ENCODE data around the gene MAP3K2. TPM values are rescaled to one million over a fixed set of nuclear protein-coding genes. Genes with fewer than 3 reads are reported as not detected.
A peak's percentile ranks its signal among the peaks of the same experiment; 100 is the strongest.

MAP3K2 gene
- total RNA-seq, 1 experiment from 2014 or later = 54.6 TPM

DNA sequence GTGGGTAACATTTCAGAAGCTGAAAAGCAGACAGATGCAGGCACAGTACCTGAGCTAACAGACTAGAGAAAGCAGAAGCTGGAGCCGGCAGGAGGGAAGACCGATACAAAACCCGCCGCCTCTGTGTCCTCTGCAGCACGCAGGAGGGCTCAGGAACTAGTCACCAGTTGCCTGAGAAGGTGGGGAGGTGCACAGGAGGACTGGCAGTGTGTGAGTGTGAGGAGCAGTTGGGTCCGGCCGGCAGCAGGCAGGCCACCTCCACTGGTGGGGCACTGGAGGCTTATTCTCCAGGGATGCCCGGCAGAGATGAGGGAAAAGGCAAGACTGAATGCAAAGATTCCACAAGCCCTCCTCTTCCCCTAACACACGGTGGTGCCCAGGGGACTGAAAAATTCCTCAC is 112.0 kb downstream of the MAP3K2 start:
- ATAC-seq = no peak
- TF ChIP-seq CTCF (conservative IDR thresholded peaks at IDR 0.05; ENCODE audit: low read depth, low read length) (no peak), EZH2 (IDR thresholded peaks at IDR 0.05; ENCODE audit: low read length, unreplicated experiment) (no peak), EZH2phosphoT487 (IDR thresholded peaks at IDR 0.05; ENCODE audit: borderline replicate concordance, low read length) (no peak)
- H3K27ac ChIP-seq (ENCODE audit: low read length) = no peak overlapping the region
- no peaks in the 10 kb centered on the region for H3K27me3 ChIP-seq (ENCODE audit: low read length)
- no peak overlapping the region for H2AFZ ChIP-seq (ENCODE audit: low read length)
- no peaks in the 10 kb centered on the region for H3K9me3 ChIP-seq (ENCODE audit: low read length)
- no peaks in the 10 kb centered on the region for H3K4me1 ChIP-seq (ENCODE audit: insufficient read depth, low read length)
- ChIA-PET POLR2A (ENCODE audit: unreplicated experiment) (no interaction called here), CTCF (no interaction called here)
- no peaks in the 10 kb centered on the region for H3F3A ChIP-seq (ENCODE audit: low read length, unreplicated experiment)
- H3K9ac ChIP-seq (ENCODE audit: low read length) = no peak overlapping the region
- DNase-seq = no peak
- H3K4me2 ChIP-seq (ENCODE audit: low read length) = no peak overlapping the region
- H3K9me2 ChIP-seq (replicated peaks; ENCODE audit: low read length) = no peaks in the 10 kb centered on the region
- peaks cover 52% of the 10 kb centered on the region for H3K36me3 ChIP-seq (ENCODE audit: low read depth, low read length)
- intact Hi-C loops (cut with micrococcal nuclease) = no loop called here
- H4K20me1 ChIP-seq (ENCODE audit: low read length) = no peaks in the 10 kb centered on the region
- no TSS peak for BruUV-seq (replicated peaks)
- H3K79me2 ChIP-seq (ENCODE audit: low read length) = no peaks in the 10 kb centered on the region
- H3K4me3 ChIP-seq (ENCODE audit: low read length) = no peak overlapping the region

DNA sequence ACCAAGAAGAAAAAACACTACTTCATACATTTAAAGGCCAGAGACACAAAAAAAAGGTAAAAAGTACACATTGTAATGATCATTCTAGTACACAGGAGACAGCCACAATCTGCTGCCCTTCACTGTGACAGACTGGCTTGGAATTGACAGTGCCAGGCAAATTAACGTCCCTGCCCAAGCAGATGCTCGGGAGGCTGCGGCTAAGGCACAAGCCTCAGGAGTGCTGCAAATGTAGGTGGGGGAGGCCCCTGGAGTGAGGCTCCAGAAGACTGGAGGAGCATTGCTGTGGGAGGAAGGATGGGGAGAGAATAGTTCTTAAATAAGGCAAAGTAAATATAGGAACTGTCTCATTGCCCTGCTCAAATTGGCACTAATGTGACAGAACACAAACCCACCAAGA is 112.4 kb downstream of the MAP3K2 start:
- no TSS peak for BruUV-seq (replicated peaks)
- Histone ChIP-seq H3F3A (ENCODE audit: low read length, unreplicated experiment) (no peaks in the 10 kb centered on the region), H3K4me1 (ENCODE audit: insufficient read depth, low read length) (no peaks in the 10 kb centered on the region), H4K20me1 (ENCODE audit: low read length) (no peaks in the 10 kb centered on the region), H2AFZ (ENCODE audit: low read length) (no peak overlapping the region), H3K4me3 (ENCODE audit: low read length) (no peak overlapping the region), H3K9me2 (replicated peaks; ENCODE audit: low read length) (no peaks in the 10 kb centered on the region), H3K9ac (ENCODE audit: low read length) (no peak overlapping the region), H3K36me3 (ENCODE audit: low read depth, low read length) (peaks cover 57% of the 10 kb centered on the region), H3K27me3 (ENCODE audit: low read length) (no peaks in the 10 kb centered on the region), H3K27ac (ENCODE audit: low read length) (no peak overlapping the region), H3K79me2 (ENCODE audit: low read length) (no peaks in the 10 kb centered on the region), H3K9me3 (ENCODE audit: low read length) (no peaks in the 10 kb centered on the region), H3K4me2 (ENCODE audit: low read length) (no peak overlapping the region)
- no peak for ATAC-seq
- POLR2A ChIA-PET (ENCODE audit: unreplicated experiment) = no interaction called here
- CTCF ChIA-PET = no interaction called here
- TF ChIP-seq EZH2phosphoT487 (IDR thresholded peaks at IDR 0.05; ENCODE audit: borderline replicate concordance, low read length) (no peak), EZH2 (IDR thresholded peaks at IDR 0.05; ENCODE audit: low read length, unreplicated experiment) (no peak)
- DNase-seq = no peak
- intact Hi-C loops (cut with micrococcal nuclease) = no loop called here

GRCh38 chr2:127270663-127271062 is 117.1 kb downstream of the MAP3K2 start:
- CTCF ChIA-PET = interaction anchor here (0.6 to 1.2 kb wide), 2 partner anchors 73 to 644 kb away, joined by 3 to 10 read pairs; no protein-coding TSS in a partner anchor
- H3F3A ChIP-seq (ENCODE audit: low read length, unreplicated experiment) = no peaks in the 10 kb centered on the region
- DNase-seq = no peak

More at GRCh38 chr2:127270663-127271062, 117.1 kb downstream of the MAP3K2 start:
- intact Hi-C loops (cut with micrococcal nuclease) = no loop called here
- Histone ChIP-seq H3K27ac (ENCODE audit: low read length) (no peak overlapping the region), H3K79me2 (ENCODE audit: low read length) (no peaks in the 10 kb centered on the region), H3K27me3 (ENCODE audit: low read length) (no peaks in the 10 kb centered on the region), H3K4me1 (ENCODE audit: insufficient read depth, low read length) (no peaks in the 10 kb centered on the region), H3K9me2 (replicated peaks; ENCODE audit: low read length) (no peaks in the 10 kb centered on the region), H3K9me3 (ENCODE audit: low read length) (no peaks in the 10 kb centered on the region), H3K9ac (ENCODE audit: low read length) (no peak overlapping the region), H2AFZ (ENCODE audit: low read length) (no peak overlapping the region), H3K36me3 (ENCODE audit: low read depth, low read length) (peaks cover 57% of the 10 kb centered on the region), H3K4me3 (ENCODE audit: low read length) (no peak overlapping the region), H4K20me1 (ENCODE audit: low read length) (no peaks in the 10 kb centered on the region), H3K4me2 (ENCODE audit: low read length) (no peak overlapping the region)
- ATAC-seq = no peak
- no TSS peak for BruUV-seq (replicated peaks)
- TF ChIP-seq EZH2phosphoT487 (IDR thresholded peaks at IDR 0.05; ENCODE audit: borderline replicate concordance, low read length) = no peak
- peak; percentile 59 for TF ChIP-seq CTCF (conservative IDR thresholded peaks at IDR 0.05; ENCODE audit: low read depth, low read length)
- POLR2A ChIA-PET (ENCODE audit: unreplicated experiment) = no interaction called here

All from PC-3 (cell line).